Renal cortex interstitium (tissue), 11 donors: ENCODE results near the gene KIF1A. TPM values are rescaled to one million over a fixed set of nuclear protein-coding genes. Genes with fewer than 3 reads are reported as not detected.

ENCODE experiments used
- DNase-seq, 11 donors: peaks; one replicate each; pipeline ENCODE4 v3.0.0-alpha.2; 2013; ENCODE audit warnings: low read depth in 9 of 11, low spot score in 4 of 11; ENCODE audit errors: extremely low read depth in 1 of 11
- polyA plus RNA-seq, 3 donors: library from polyadenylated mRNA; unstranded; fragments of 120-200 nt; gene quantifications; one replicate each; pipeline ENCODE4 v1.2.1, GENCODE V29; 2013; ENCODE audit not compliant: insufficient read length in 3 of 3

KIF1A gene
- polyA plus RNA-seq, 3 donors: 10.7 to 14.0 (median 11.4) TPM

DNA sequence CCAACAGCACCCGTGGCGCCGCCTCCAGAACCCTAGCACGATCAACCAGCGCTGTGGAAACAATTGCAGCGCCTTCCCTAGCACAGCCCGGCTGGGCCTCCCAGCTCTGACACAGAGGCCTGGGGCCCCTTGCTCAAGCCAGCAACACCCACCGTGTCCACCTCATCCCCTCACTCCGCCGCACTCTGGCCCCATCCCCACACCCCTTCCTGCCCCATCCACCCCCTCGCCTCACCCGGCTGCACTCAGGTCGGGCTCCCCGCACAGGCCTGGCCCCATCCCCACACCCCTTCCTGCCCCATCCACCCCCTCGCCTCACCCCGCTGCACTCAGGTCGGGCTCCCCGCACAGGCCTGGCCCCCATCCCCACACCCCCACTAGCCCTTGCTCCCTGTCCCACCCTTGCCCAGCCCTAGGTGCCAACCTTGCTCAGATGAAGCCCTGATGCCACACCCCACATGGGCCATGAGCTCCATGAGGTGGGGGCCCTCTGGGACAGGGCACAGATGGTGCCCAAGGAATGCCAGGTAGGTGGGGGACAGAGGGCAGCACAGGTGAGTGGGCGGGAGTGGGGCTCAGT lies 28.7 kb downstream of the KIF1A start:
- DNase-seq: no peak

DNA sequence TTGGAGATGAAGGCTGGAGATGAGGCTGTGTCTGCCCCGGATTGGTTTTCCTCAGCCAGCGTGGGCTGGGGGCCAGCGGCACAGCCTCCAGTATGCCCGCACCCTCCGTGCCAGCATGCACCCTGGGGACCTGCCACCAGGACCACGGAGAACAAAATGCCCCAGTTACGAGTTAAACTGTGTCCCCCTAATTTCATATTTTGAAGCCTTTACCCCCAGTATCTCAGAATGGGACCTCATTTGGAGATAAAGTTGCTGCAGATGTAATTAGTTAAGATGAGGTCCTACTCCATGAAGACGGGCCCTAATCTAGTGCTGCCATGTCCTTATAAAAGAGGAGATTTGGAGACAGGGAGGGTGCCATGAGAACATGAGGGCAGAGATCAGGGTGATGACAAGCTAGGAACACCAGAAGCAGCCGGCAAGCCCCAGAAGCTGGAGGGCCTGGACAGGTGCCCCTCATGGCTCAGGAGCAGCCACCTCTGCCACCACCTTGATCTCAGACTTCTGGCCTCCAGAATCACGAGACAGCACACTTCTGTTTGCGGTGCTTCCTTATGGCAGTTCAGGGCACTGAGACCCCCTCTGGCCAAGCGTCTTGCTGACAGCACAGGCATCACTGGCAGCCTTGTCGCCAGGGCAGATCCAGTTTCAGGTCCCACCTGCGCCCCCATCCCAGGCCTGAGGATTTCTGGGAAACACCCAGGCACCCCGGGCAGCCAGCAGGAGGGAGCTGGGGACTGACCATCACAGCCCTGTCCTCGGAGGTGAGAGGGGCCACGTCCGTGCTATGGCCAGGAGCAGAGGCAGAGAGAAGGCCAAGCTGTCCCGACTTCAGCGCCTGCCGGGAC lies 29.4 kb downstream of the KIF1A start:
- no peak for DNase-seq

DNA sequence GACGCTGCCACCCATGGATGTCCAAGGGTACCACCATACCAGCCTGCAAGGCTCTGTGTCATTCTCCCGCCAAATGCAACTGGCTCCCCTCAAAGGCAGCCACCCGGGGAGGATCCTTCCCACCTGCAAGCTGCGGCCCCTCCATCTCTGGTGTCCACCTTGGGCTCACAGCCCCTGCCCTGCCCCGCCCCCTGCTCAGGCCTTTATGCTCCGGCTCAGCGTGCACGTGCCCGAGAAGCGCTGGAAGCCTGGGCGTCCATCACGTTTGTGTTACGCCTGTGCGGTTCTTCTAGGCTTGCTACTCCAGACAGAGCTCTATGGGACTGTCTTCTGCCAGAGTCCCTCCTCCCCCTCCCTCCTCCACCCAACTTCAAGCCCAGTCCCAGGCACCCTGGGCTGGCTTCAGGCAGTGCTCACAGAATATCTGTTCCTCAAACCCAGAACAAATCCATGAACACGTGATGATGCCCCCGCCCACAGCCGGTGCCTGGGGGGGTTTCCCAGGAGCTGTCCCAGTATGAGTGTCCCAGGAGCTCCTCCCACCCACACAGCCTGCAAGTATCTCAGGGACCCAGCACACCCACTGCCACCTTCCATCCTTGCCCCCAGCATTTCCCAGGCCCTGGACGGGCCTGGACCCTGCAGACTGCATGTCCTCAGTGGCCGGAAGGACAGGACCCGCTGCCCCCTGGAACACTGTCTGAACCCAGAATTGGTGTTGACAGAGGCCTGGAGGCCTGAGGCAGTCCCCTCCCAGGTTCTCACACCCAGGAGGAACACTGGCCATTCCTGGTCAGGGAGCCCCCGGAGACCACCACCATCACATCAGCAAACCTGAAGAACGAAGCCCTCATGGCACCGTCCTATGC lies 30.3 kb downstream of the KIF1A start:
- DNase-seq: no peak

DNA sequence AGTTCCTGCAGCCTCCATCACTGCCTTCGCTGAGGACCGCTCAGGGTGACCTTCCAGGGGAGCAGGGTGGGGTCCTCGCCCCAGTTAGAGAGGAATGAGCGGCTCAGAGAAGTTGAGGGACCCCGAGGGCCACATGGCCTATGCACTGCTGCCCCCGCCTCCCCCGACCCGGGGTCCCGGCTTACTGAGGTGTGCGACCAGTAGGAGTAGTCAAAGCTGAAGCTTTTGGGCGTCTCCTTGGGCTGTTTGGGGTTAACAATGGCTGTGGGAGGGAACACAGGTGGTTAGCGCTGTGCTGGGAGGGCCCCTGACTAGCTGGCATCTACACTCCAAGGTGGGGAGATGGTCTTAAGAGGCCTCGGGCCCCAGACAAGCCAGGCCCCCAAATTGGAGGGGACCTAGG lies 31.0 kb downstream of the KIF1A start:
- no peak for DNase-seq

DNA sequence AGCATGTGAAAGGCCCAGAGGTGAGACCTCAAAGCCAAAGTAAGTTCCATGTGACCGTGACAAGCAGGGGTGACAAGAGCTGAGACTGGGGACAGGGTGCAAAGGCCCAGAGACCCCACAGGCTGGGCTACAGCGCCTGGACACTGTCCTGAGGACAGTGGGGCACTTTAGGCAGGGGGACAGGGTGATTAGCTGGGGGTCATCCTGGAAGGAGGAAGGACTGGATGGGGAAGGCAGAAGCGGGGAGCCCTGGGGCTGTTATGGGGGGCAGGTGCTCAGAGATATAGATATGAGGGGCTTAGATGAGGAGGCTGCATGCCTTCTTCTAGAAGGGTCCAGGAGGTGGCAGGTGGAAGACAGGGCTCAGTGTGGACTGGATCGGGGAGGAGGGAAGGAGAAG lies 31.5 kb downstream of the KIF1A start:
- DNase-seq: no peak

DNA sequence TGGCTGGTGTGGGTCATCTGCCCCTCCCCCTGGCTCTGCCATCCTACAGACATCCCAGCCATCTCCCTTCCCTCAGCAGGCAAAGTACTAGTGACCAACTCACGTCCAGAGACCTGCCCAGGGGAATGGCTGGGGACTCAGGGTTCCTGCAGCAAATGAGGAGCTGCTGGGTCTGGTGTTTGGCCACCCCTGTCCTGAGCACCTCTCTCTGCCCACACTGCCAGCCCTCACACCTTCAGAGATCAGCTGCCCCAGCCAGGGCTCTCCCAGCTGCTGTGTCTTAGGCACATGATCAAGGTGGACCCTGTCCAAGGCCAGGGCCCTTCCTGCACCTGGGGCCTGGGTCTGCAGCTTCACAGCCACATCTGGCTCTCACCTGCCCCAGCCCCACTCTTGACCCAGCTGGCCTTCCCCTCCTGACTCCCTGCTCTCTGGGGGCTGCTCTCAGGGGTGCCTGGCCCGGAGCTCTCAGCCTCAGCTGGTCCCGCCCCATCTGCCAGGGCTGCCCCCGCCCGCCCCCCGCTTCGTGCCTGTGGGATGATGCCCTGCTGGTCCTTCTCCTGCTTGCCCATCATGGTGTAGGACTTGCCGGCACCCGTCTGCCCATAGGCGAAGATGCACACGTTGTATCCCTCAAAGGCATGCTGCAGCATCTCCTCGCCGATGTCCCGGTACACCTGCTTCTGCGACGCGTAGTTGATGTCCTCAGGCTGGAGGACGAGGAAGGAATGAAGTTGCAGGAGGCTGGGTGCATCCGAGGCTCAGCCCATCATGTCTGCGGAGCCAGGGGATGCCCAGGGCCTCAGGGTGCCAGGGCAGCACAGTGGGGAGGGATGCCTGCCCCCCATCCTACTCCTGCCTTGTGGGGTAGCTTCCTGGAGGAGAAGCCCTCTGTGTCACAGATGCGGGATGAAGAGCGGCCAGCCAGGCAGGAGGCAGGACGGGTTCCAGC lies 32.2 kb downstream of the KIF1A start:
- DNase-seq: no peak

DNA sequence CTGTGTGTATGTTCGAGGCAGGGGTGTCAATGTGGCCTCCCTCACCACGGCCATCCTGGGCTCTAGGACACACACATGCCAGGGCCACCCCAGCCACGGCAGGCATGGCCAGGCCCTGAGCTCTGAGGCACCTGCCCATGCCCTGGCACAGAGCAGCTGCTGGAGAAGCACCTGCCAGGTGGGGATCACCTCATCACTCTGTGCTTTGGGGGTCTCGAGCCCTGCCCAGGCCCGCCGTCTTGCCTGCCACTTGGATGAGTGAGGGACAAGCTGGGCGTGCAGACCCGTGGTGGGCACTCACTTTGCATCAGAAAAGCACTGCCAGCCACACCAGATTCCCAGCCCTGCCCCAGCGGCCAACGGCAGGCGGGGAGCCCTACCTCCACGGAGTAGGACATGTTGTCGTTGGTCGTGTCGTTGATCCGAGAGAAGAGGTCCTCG lies 33.1 kb downstream of the KIF1A start:
- DNase-seq: no peak

DNA sequence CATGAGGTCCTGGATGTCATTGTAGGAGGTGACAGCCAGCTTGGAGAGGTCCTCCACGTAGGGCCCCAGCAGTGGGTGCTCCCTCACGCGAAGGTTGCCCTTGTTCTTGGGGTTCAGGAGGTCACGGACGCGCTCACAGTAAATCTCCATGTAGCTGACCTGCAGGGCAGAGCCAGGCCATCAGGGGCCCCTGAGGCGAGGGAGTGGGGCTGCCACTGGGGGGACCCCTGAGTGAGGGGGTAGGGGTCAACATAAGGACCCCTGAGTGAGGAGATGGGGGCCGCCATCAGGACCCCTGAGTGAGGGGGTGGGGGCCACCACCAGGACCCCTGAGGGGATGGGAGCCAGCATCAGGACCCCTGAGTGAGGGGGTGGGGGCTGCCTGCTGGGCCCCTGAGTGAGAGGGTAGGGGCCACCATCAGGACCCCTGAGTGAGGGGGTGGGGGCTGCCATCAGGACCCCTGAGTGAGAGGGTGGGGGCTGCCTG lies 33.6 kb downstream of the KIF1A start:
- DNase-seq: no peak

DNA sequence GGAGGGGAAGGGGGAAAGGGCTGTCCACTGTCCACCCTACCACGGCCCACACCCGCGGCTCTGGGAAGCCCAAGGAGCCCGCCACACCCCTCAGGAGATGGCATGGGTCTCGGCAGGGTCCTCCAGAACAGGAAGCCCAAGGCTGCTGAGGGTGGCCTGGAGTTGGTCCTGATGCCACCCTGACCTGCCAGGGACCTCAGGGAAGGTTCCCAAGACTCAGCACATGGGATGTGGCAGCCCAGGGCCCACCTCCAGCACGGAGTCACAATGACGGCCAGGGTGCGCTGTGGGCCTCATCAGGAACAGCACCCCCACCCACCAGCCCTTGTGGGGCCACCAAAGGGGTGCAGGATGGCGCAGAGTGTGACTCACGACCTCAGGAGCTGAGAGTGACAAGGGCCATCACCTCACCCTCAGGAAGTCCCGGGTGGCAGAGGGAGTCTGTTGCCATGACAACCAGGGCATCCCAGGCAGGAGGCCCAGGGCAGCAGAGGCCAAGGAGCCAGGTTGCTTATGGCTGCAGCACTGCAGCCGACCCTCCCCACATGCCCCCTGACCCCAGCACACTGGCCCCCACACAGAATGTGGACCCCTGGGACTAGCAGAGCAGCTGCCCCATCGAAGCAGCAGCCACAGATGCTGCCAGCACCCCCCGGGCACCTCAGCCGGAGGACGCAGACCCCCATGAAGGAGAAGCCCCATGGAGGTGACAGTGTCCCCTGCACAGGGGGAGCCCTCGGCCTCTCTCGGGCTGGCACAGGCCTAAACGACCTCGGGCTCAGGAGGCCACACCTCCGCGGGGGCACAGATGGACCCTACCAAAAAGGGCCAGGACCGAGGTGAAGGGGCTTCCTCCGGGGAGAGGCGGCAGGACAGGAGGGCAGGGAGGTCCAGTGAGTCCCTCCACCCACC lies 34.3 kb downstream of the KIF1A start:
- no peak for DNase-seq

DNA sequence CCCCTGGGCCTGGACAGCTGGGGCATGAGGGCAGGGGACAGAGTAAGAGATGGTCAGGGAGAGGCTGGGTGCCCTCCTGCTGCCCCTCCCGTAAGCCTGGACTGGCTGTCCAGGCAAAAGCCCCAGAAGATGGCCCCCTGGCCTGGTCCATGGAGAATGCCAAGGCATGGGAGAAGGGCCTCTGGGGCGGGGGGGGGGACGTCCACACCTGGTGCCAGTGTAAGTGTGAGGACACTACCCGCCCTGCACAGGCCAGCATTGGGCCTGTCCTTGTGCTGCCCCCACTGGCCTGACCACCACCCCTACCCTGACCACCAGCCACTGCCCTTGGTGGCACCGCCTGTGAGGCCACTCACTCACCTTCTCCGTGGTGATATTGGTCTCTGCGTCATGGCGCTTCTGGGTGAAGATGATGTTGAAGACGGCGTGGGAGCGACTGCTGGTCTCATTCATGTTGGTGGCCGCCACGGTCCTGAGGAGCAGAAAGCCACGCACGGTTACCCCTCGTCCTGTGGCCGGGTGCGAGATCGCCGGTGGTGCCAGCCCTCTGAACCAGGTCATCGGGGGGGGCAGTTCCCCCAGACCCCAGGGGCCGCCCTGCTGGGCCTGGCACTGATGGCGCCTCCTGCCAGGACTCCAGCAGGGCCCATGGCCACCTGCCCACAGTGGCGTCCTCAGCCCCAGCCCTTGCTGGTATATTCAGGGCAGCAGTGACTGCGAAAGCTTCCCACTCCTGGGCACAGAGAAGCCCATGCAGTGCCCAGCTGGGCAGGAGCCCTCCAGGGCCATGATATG lies 35.2 kb downstream of the KIF1A start:
- no peak for DNase-seq

DNA sequence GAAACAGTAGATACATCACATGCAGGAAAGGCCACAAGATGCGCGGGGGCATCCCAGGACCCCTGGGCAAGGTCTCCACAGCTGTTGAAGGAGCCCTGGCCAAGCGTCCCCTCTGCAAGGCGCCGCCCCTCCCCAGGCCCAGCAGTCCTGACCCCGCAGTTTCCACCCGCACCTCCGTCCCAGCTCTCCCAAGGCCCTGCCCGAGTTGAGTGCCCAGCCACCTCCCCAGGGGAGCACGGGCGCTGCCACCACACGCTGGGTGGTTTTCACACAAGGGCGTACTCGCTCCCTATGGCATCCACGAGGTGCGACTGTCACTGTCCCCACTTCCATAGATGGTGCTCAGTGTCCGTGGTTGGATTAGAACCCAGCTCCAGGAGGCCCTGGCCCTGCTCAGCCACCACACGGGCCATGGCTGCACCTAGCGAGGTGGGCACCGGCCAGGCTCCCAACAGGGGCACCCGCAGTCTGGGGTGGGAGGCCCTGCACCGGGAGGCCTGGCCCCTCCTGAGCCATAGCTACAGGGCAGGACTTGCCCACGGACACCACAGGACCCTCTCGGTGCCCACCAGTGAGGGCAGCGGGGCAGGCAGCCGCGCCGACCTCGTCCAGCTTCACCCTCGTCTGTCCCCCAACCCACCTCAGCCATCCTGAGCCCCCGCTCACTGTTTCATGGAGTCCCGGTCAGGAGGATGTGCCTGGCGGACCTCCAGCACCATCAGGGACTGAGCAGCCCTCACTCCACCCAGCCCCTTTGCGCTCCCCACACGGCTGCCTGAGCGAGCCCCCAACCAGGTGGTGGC lies 36.0 kb downstream of the KIF1A start:
- DNase-seq: no peak

DNA sequence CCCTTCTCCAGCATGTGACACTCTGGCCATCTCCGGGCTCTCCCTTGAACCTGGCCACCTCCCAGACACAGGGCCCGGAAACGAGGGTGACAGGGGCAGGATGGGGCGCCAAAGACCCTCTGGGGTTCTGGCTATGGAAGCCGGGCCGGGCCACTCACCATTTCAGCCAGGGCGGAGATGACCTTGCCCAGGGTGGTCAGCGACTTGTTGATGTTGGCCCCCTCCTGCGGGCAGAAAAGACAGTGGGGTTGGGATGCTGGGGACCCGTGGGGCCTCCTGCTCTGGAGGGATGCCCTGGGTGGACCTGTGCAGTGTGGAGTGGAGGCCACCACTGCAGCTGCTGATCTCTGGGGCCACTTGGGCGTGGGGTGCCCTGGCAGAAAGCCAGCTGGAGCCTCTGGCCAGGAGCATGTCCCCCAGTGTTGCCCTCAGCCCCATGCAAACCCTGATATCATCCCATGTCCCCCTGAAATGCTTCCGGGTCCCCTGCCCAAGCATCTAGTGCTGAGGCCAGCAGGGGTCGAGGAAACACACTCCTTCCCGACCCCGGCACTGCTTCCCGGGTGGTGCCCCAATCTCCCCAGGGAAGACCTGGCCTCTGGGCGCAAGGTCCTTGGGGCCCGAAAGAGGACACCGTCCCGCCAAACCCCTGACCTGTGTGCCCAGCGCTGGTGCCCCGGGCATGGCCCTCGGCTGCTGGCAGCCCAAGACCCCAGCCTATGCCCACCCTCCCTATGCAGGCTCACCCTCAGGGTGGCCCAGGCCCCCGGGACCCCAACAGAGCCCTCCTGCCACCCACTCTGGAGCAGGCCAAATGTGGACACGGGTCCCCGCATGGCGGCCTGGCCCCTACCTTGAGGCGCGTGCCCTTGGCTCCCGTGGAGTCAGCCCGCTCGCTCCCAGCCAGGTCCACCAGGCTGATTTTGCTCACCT lies 36.9 kb downstream of the KIF1A start:
- DNase-seq: no peak

DNA sequence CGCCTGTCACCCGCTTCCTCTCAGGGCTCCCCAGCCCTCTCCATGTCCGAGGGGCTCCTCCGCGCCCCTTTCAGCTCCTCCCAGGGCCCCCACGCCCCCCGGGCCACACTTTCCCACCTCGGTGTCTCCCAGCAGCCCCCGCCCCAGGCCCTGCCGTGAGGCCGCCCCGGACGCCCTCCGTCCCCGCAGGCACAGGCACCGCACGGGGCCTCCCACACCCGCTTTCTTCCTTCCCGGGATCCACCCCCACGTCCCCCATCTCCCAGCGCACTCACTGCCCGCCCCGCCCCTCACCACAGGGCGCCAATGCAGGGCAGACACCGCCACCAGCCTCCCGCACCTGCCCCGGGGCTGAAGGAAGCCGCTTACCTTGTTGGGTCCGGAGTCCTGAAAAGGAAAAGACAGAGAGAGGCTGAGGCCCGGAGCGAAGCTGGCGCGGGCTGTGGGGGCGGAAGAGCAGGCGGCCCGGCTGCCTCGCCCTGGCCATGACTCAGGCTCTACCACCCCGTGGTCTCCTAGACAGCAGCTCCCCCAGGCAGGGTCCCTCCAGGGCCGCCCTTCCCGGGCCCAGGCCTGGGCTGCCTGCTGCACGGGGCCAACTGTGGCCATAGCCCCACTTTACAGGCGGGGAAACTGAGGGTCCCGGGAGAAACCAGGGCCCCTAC lies 37.7 kb downstream of the KIF1A start:
- DNase-seq: no peak

DNA sequence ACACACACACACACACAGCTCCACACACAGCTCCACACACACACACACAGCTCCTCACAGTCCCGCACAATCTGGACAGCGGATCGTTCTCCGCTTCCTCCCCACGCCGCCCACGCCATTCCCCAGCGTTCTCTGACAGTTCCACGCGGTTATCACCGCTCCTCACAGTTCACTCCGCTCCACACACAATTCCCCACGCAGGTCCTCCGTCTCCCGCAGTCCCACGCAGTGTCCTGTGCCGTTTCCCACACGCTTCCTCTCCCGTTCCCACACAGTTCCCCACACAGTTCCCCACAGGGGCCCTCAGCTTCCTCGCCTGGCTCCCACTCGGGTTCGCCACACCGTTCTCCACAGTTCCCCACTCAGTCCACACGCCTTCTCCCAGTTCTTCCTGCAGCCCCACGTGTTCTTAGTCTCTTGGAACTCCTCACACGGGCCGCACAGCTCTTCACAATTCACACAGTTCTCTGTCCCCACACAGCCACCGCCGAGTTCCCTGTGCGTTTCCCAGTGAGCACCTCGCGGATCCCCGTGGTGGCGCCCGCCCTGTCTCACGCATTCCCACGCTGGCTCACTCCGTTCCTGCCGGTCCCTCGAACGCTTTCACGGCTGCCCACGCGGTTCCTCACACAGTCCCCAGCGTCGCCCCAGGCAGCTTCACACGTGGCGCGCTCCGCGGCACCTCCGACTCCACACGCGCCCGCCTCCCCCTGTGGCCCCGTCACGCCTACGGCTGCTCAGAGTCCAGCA lies 38.4 kb downstream of the KIF1A start:
- no peak for DNase-seq
